ENCODE data around the gene COPS3. TPM values are rescaled to one million over a fixed set of nuclear protein-coding genes. Genes with fewer than 3 reads are reported as not detected.

The COPS3 gene
- total and polyA plus RNA-seq, 4 donors = 32.9 to 63.3 (median 50.2) TPM

- Histone ChIP-seq H3K27ac (ENCODE audit: low read depth in 1 of 2, low read length in 1 of 2) (no peak overlapping the region), H3K4me3 (no peak overlapping the region), H3K36me3 (ENCODE audit: control insufficient read depth in 4 of 4, insufficient read depth in 4 of 4, low read length in 4 of 4) (peaks cover 3 to 16% (median 5%) of the 10 kb centered on the region in 4 donors), H3K9me3 (ENCODE audit: control insufficient read depth in 4 of 4, insufficient read depth in 3 of 4, low read length in 3 of 4) (peaks cover 0 to 2% (median 0%) of the 10 kb centered on the region in 4 donors), H3K9ac (ENCODE audit: insufficient read depth in 1 of 2, low read length in 2 of 2) (no peak overlapping the region), H3K27me3 (ENCODE audit: control insufficient read depth in 3 of 3, insufficient read depth in 3 of 3, low read length in 2 of 3) (no peaks in the 10 kb centered on the region), H3K4me1 (ENCODE audit: control insufficient read depth in 5 of 5, insufficient read depth in 5 of 5, low read length in 5 of 5) (peaks cover 0 to 26% (median 14%) of the 10 kb centered on the region in 5 donors)
- ATAC-seq (ENCODE audit: insufficient read depth, low FRiP score) (no peak), DNase-seq (no peak)
- TF ChIP-seq CTCF (IDR thresholded peaks at IDR 0.05; ENCODE audit: control extremely low read depth, extremely low read depth) = no peak
- WGBS, 2 donors = 82 to 88% methylated on average over 8 of the region's 8 CpGs
Observed at GRCh38 chr17:17207998-17208397, 73.0 kb downstream of the COPS3 start.

- H3K4me1 ChIP-seq (ENCODE audit: control insufficient read depth in 5 of 5, insufficient read depth in 5 of 5, low read length in 5 of 5) = peaks cover 0 to 26% (median 14%) of the 10 kb centered on the region in 5 donors
Observed at GRCh38 chr17:17206913-17207335, 74.1 kb downstream of the COPS3 start.

GRCh38 chr17:17206124-17206912 lies 74.7 kb downstream of the COPS3 start, which contains the start of gene PLD6:
TSS of gene PLD6 (minus strand) at chr17:17206333. CDS start at chr17:17206286, 47 bp downstream.
- Histone ChIP-seq H3K27me3 (ENCODE audit: control insufficient read depth in 3 of 3, insufficient read depth in 3 of 3, low read length in 2 of 3) (no peaks in the 10 kb centered on the region), H3K4me3 (peak within 1 kb of the TSS; percentile 54), H3K4me1 (ENCODE audit: control insufficient read depth in 5 of 5, insufficient read depth in 5 of 5, low read length in 5 of 5) (peaks cover 0 to 28% (median 17%) of the 10 kb centered on the region in 5 donors), H3K9ac (ENCODE audit: insufficient read depth in 1 of 2, low read length in 2 of 2) (peak within 1 kb of the TSS in 1 of 2 donors; percentile 49), H3K36me3 (ENCODE audit: control insufficient read depth in 4 of 4, insufficient read depth in 4 of 4, low read length in 4 of 4) (peaks cover 0 to 11% (median 1%) of the 10 kb centered on the region in 4 donors), H3K9me3 (ENCODE audit: control insufficient read depth in 4 of 4, insufficient read depth in 3 of 4, low read length in 3 of 4) (peaks cover 0 to 2% (median 0%) of the 10 kb centered on the region in 4 donors), H3K27ac (ENCODE audit: low read depth in 1 of 2, low read length in 1 of 2) (peak within 1 kb of the TSS; percentile 64 to 90)
- DNase-seq (peak; percentile 42 to 75 (median 52)), ATAC-seq (ENCODE audit: insufficient read depth, low FRiP score) (peak; percentile 70)
- TF ChIP-seq CTCF (IDR thresholded peaks at IDR 0.05; ENCODE audit: control extremely low read depth, extremely low read depth) = no peak
- WGBS, 2 donors = 17 to 38% methylated on average over 44 to 78 of the region's 78 CpGs

More at GRCh38 chr17:17206913-17207335, 74.1 kb downstream of the COPS3 start:
- Histone ChIP-seq H3K9ac (ENCODE audit: insufficient read depth in 1 of 2, low read length in 2 of 2) (no peak overlapping the region), H3K9me3 (ENCODE audit: control insufficient read depth in 4 of 4, insufficient read depth in 3 of 4, low read length in 3 of 4) (peaks cover 0 to 2% (median 0%) of the 10 kb centered on the region in 4 donors), H3K27ac (ENCODE audit: low read depth in 1 of 2, low read length in 1 of 2) (peak overlapping the region in 1 of 2 donors; percentile 90), H3K27me3 (ENCODE audit: control insufficient read depth in 3 of 3, insufficient read depth in 3 of 3, low read length in 2 of 3) (no peaks in the 10 kb centered on the region), H3K4me3 (no peak overlapping the region), H3K36me3 (ENCODE audit: control insufficient read depth in 4 of 4, insufficient read depth in 4 of 4, low read length in 4 of 4) (peaks cover 0 to 14% (median 4%) of the 10 kb centered on the region in 4 donors)
- no peak for TF ChIP-seq CTCF (IDR thresholded peaks at IDR 0.05; ENCODE audit: control extremely low read depth, extremely low read depth)
- WGBS, 2 donors = 54 to 79% methylated on average over 16 of the region's 16 CpGs
- ATAC-seq (ENCODE audit: insufficient read depth, low FRiP score) (no peak), DNase-seq (no peak)

Data from lung (tissue), 12 donors.